Right lung (tissue), 5 donors: ENCODE measurements around the gene PABPC1L. TPM values are rescaled to one million over a fixed set of nuclear protein-coding genes. Genes with fewer than 3 reads are reported as not detected.

Source experiments
- DNase-seq, 2 donors: peaks; one replicate each; pipeline ENCODE4 v3.0.0-alpha.2; 2013
- polyA plus RNA-seq, 5 donors: library from polyadenylated mRNA; unstranded; fragments of 120-200 nt; gene quantifications; one replicate each; pipeline versions ENCODE4 v1.2.1 to v1.2.3, GENCODE V29; 2013; ENCODE audit warnings: inconsistent platforms in 1 of 5, low replicate concordance in 1 of 5; ENCODE audit not compliant: insufficient read length in 5 of 5, insufficient read depth in 1 of 5

The PABPC1L gene
- polyA plus RNA-seq, 5 donors: 74.3 to 110 (median 86.3) TPM

DNA sequence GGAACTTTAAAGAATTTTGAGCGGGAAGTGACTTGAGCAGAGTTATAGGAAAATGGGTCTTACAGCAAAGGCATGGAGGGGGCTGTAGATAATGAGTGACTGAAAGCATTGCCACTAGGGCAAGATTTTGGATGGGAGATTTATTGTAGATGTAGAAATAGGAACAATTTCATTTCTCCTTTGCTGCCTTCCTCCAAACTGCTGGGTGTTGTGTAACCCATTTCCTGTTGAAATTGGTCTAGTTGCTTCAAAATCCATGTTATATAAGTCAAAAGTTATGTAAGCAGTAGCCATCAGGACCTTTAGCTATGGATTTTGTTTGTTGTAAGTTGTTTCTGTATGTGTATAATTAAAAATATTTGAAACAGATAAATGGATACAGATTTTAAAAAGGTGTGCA is 13.3 kb upstream of the PABPC1L start:
- peak in 1 of 2 donors; percentile 32 for DNase-seq

DNA sequence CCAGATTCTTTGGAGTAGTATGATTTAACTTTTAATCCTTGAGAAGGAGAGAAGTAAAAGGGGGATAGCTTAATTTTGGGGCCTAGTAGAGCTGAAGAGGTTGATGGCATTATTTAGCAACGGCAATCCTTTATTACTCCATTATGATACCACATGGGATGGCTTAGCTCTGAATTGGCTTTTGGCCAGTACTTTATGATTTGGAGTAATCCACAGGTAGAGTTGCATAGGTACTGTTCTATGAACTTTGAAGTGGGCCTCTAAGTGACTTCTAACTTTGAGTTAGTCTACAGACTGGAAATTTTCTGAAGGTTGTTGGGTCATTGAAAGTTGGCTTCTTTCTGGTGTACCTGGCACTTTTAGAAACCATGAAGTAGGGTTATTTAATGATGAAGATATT is 12.7 kb upstream of the PABPC1L start:
- DNase-seq: no peak

- no peak for DNase-seq
These were observed 9.5 kb upstream of the PABPC1L start for GRCh38 chr20:44900231-44900854.

- DNase-seq: no peak
These were observed 7.9 kb upstream of the PABPC1L start for GRCh38 chr20:44901974-44902373.

DNA sequence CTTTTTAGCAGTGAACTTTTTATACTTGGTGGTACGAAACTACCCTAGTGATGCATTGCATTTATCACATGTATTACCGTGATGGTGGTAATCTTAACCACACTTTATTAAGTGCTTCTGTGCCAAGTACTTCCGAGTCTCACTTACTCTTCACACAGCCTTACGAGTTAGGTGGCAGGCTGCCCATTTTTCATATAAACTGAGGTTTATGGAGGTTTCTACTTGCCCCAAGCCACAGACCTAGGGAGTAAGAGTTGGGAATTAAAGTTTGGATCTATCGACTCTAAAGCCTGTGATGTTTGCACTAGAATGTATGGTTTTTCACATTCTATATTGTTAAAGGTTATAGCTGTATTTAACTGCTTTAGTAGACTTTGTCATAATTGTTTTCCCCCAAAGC is 5.5 kb upstream of the PABPC1L start:
- no peak for DNase-seq

GRCh38 chr20:44908987-44909871 is 631 bp upstream of the PABPC1L start:
- no peak for DNase-seq

DNA sequence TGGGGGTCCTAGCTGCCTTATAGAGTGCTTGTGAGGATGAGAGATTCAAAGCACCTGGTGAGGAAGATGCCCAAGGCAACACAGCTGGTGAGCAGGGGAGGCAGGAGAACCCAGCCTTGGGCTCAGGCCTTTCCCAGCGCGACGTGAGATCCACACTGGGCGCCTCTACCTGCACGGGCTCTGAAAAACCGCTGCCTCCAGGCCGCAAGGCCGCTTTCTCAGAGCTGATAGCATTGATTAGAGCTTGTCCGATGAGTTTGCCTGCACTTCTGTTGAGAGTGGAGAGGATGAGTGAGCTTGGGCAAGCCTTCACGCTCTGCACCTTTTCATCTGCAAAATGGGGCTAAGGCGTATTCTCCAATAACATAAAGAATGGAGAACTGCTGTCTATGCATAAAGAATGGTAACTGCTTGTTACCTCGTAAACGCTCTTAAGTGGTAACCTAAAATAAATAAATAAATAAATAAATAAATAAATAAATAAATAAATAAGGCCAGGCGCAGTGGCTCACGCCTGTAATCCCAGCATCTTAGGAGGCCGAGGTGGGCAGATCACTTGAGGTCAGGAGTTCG is 916 bp downstream of the PABPC1L start:
- no peak for DNase-seq

DNA sequence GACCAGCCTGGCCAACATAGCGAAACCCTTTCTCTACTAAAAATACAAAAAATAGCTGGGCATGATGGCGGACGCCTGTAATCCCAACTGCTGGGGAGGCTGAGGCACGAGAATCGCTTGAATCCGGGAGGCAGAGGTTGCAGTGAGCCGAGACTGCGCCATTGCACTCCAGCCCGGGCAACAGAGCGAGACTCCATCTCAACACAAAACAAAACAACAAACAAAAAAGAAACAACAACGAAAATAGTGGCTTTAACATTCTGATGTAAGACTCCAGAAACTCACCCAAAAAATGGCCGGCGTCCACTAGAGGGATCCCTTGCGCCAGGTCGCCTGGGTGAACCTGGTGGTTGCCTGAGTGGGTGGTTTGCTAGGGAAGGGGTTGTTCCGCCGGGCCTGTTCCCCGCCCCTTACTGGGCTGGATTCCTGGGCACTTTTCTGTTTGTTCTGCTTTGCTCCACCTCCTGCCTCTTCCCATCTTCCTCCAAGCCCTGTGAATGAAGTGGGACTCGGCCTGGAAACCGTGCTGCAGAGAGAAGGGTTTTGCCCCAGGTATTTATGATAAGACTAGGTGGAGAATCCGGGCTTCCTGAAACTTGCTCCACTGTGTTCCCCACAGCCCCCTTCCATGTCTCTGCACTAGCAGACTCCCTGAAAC is 1.5 kb downstream of the PABPC1L start:
- peak; percentile 25 to 34 for DNase-seq

GRCh38 chr20:44912189-44912588 is 2.3 kb downstream of the PABPC1L start:
- no peak for DNase-seq

- no peak for DNase-seq
These were observed 5.1 kb downstream of the PABPC1L start for GRCh38 chr20:44914924-44915323.

GRCh38 chr20:44916586-44916985 is 6.7 kb downstream of the PABPC1L start:
- DNase-seq: no peak

GRCh38 chr20:44917399-44917798 is 7.5 kb downstream of the PABPC1L start:
- no peak for DNase-seq

GRCh38 chr20:44918342-44918741 is 8.5 kb downstream of the PABPC1L start:
- DNase-seq: no peak

- DNase-seq: no peak
These were observed 8.9 kb downstream of the PABPC1L start for GRCh38 chr20:44918761-44919160.

DNA sequence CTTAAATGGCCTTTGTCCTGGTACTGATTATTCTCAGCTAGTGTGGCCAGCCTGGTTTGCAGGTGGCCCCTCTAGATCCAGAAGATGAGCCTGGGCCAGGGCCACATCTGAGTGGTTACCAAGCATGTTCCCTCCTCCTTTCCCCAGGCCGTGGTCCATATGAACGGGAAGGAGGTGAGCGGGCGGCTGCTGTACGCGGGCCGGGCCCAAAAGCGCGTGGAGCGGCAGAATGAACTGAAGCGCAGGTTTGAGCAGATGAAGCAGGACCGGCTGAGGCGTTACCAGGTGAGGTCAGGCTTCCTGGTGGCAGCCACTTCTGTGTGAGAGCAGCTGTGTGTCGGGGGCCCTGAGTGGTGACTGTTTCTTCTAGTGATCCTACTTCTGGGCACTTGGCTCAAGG is 11.6 kb downstream of the PABPC1L start:
- no peak for DNase-seq

- DNase-seq: no peak
These were observed 14.7 kb downstream of the PABPC1L start for GRCh38 chr20:44924541-44924940.

DNA sequence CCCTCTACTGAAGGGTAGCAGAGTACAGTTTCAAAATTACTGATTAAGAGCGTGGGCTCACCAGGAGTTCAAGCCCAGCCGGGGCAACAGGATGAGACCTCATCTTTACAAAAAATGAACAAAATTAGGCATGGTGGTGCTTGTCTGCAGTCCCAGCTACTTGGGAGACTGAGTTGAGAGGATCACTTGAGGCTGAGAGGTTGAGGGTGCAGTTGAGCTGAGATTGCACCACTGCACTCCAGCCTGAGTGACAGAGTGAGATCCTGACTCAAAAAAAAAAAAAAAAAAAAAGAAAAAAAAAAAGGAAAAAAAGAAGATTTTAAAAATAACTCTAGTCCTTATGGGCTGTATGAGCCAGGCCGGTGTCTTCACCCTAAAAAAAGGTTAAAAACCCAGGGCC is 18.7 kb downstream of the PABPC1L start:
- no peak for DNase-seq

GRCh38 chr20:44930517-44931168 is 20.8 kb downstream of the PABPC1L start:
- no peak for DNase-seq

GRCh38 chr20:44931911-44932310 is 22.1 kb downstream of the PABPC1L start:
- DNase-seq: no peak

GRCh38 chr20:44932916-44933315 is 23.1 kb downstream of the PABPC1L start:
- DNase-seq: no peak

- DNase-seq: no peak
These were observed 26.6 kb downstream of the PABPC1L start for GRCh38 chr20:44936510-44936909.

DNA sequence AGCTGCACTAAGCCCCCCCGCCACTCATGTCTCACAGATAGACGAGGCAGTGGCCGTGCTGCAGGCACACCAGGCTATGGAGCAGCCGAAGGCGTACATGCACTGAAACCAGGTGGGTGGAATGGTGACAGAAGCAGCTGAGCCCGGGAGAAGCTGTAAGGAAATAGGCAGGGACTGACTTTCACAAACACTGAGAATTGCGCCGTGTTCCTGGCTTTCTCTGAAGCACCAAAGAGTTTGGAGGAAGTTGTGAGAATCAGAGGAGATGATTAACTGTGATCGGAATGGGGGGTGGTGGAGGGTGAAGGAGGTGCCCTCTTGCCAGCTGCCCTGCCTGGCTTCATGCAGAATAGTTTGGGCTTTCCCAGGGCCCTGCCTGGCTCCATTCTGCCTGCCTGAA is 28.8 kb downstream of the PABPC1L start:
- DNase-seq: no peak
